IPS-18c (cell line): ENCODE data around the gene CERT1.

ENCODE experiments used
- H3K4me3 ChIP-seq: 2 replicates; pipeline ENCODE4 v1.7.0; 2013; ENCODE audit warnings: low read depth, mild to moderate bottlenecking, low read length, moderate library complexity; ENCODE audit not compliant: insufficient read depth
- H3K9me3 ChIP-seq: one replicate; pipeline ENCODE4 v1.6.1; 2013; ENCODE audit warnings: mild to moderate bottlenecking, low read length, moderate library complexity; ENCODE audit not compliant: control insufficient read depth, insufficient read depth

Gene CERT1

GRCh38 chr5:75380099-75380498 lies 131.3 kb downstream of the CERT1 start:
- no peak overlapping the region for H3K4me3 ChIP-seq

GRCh38 chr5:75375414-75375813 lies 136.0 kb downstream of the CERT1 start:
- Histone ChIP-seq H3K9me3 (no peaks in the 10 kb centered on the region), H3K4me3 (no peak overlapping the region)

More at GRCh38 chr5:75380099-75380498, 131.3 kb downstream of the CERT1 start:
- no peaks in the 10 kb centered on the region for H3K9me3 ChIP-seq

GRCh38 chr5:75374394-75374814 lies 137.0 kb downstream of the CERT1 start:
- H3K9me3 ChIP-seq: no peaks in the 10 kb centered on the region
- no peak overlapping the region for H3K4me3 ChIP-seq

GRCh38 chr5:75373862-75374261 lies 137.6 kb downstream of the CERT1 start:
- Histone ChIP-seq H3K9me3 (no peaks in the 10 kb centered on the region), H3K4me3 (no peak overlapping the region)

GRCh38 chr5:75368391-75368790 lies 143.0 kb downstream of the CERT1 start:
- H3K9me3 ChIP-seq: no peaks in the 10 kb centered on the region
- no peak overlapping the region for H3K4me3 ChIP-seq

GRCh38 chr5:75367401-75367800 lies 144.0 kb downstream of the CERT1 start:
- no peak overlapping the region for H3K4me3 ChIP-seq
- no peaks in the 10 kb centered on the region for H3K9me3 ChIP-seq

- H3K4me3 ChIP-seq: no peak overlapping the region
Observed at GRCh38 chr5:75366787-75367186, 144.6 kb downstream of the CERT1 start.

GRCh38 chr5:75365740-75366139 lies 145.7 kb downstream of the CERT1 start:
- Histone ChIP-seq H3K4me3 (no peak overlapping the region), H3K9me3 (no peaks in the 10 kb centered on the region)

More at GRCh38 chr5:75366787-75367186, 144.6 kb downstream of the CERT1 start:
- H3K9me3 ChIP-seq: no peaks in the 10 kb centered on the region

- H3K9me3 ChIP-seq: no peaks in the 10 kb centered on the region
- H3K4me3 ChIP-seq: no peak overlapping the region
Observed at GRCh38 chr5:75364571-75365280, 146.7 kb downstream of the CERT1 start.

GRCh38 chr5:75363726-75364495 lies 147.5 kb downstream of the CERT1 start:
- H3K4me3 ChIP-seq: no peak overlapping the region
- H3K9me3 ChIP-seq: no peaks in the 10 kb centered on the region

- no peak overlapping the region for H3K4me3 ChIP-seq
- H3K9me3 ChIP-seq: no peaks in the 10 kb centered on the region
Observed at GRCh38 chr5:75363111-75363510, 148.3 kb downstream of the CERT1 start.

GRCh38 chr5:75362474-75362975 lies 148.9 kb downstream of the CERT1 start:
- H3K4me3 ChIP-seq: no peak overlapping the region
- H3K9me3 ChIP-seq: no peaks in the 10 kb centered on the region

- H3K9me3 ChIP-seq: no peaks in the 10 kb centered on the region
- no peak overlapping the region for H3K4me3 ChIP-seq
Observed at GRCh38 chr5:75361310-75361709, 150.1 kb downstream of the CERT1 start.

- no peaks in the 10 kb centered on the region for H3K9me3 ChIP-seq
- no peak overlapping the region for H3K4me3 ChIP-seq
Observed at GRCh38 chr5:75358117-75358516, 153.3 kb downstream of the CERT1 start.

- Histone ChIP-seq H3K4me3 (no peak overlapping the region), H3K9me3 (no peaks in the 10 kb centered on the region)
Observed at GRCh38 chr5:75356719-75357118, 154.7 kb downstream of the CERT1 start.

GRCh38 chr5:75355236-75355635 lies 156.2 kb downstream of the CERT1 start:
- H3K4me3 ChIP-seq: no peak overlapping the region
- H3K9me3 ChIP-seq: no peaks in the 10 kb centered on the region

- no peak overlapping the region for H3K4me3 ChIP-seq
- H3K9me3 ChIP-seq: no peaks in the 10 kb centered on the region
Observed at GRCh38 chr5:75351139-75351926, 160.1 kb downstream of the CERT1 start.
